ENCODE results near the gene DLX1.

DLX1 gene

DNA sequence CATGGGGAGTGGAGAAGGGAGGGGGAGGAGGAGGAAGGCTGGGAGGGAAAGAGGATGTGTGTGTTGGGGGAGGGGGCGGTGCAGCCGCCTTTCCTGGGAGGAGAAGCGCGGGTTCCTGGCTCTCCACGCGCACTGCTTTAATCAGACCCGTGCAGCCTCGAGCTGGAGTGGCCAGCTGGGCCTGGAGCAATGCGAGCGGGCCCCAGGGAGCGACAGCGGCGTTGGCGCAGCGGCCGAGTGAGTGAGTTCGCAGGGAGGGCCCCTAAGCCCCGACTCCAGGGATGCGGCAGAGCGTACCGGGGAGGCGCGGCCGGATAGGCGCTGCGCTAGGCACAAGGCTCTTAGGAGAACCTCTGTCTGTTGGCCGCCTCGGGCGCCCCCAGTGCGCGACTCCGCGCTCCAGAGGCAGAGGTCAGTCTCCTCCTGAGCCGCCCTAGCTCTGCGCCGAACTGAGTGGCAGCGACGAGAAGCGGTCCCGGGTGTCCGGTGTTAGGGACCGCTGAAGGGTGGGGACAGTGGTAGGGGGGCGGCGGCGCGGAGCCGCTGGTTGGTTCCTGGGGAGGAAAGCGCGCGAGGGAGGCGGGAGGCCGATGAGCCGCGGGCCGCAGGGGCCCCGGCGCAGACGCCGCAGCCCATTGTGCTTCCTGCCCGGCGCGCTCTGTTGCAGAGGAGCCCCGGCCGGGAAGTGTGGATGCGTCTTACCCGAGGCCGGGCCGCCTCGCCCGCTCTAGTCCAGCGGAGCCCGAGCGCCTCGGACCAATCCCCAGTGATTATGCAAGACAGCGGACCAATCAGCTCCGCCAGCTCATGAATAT, 455 bp upstream of the DLX1 start:
- POLR2A ChIA-PET (ENCODE audit: low non-redundant PET), result interaction anchor here (0.6 to 1.7 kb wide), 3 partner anchors 12 to 57 kb away, joined by 3 to 6 read pairs (median 3); no protein-coding TSS in a partner anchor
- CTCF ChIA-PET, result interaction anchor here (0.6 kb wide), 1 partner anchor 8 kb away, joined by 3 read pairs; no protein-coding TSS in a partner anchor
- peak overlapping the region; percentile 95 for H3K27ac ChIP-seq
- peak; percentile 93 for DNase-seq (ENCODE audit: low spot score)
- no peak for TF ChIP-seq CTCF (conservative IDR thresholded peaks at IDR 0.05; ENCODE audit: low read depth)

GRCh38 chr2:172086241-172087206, 1.2 kb downstream of the DLX1 start:
- DNase-seq (ENCODE audit: low spot score), result no peak
- peak; percentile 37 for TF ChIP-seq CTCF (conservative IDR thresholded peaks at IDR 0.05; ENCODE audit: low read depth)
- CTCF ChIA-PET, result interaction anchor here (0.7 kb wide), 1 partner anchor 15 kb away, joined by 3 read pairs; no protein-coding TSS in a partner anchor
- peak overlapping the region; percentile 95 for H3K27ac ChIP-seq
- POLR2A ChIA-PET (ENCODE audit: low non-redundant PET), result no interaction called here

DNA sequence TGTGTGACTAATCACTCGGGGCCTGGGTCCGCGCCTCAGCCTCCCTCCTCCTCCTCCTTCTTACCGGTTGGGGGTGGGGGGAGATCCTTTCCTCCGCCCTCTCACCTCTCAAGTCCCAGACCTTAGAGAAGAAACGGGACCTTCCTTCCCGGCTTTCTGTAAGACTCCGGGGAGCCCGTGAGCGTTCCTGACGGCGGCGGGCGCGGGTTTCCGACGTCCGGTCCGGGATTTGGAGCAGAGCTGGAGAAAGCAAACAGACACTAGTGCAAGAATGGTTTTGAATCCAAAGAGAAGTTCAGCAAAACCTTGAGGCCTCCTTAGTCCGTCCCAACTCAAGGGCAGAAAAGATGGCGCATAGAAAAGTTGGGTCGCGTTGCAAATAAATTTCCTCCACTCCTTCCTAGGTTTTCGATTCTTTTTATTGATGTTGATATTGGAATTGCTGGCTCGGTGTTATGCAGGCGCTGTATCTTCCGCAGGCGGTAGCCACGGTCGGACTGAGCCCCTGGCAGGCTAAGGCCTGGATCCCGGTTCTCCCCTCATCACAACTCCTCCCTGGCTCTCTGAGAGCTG, 2.0 kb downstream of the DLX1 start:
- no peak for DNase-seq (ENCODE audit: low spot score)
- ChIA-PET POLR2A (ENCODE audit: low non-redundant PET) (no interaction called here), CTCF (interaction anchor here (0.7 kb wide), 1 partner anchor 14 kb away, joined by 3 read pairs; no protein-coding TSS in a partner anchor)
- no peak for TF ChIP-seq CTCF (conservative IDR thresholded peaks at IDR 0.05; ENCODE audit: low read depth)
- peak overlapping the region; percentile 95 for H3K27ac ChIP-seq

- H3K27ac ChIP-seq, result peak overlapping the region; percentile 29; the same call in 1 of the 2 replicates
- CTCF ChIA-PET, result interaction anchor here (0.6 to 0.7 kb wide), 2 partner anchors 392 to 1793 kb away, joined by 3 read pairs; no protein-coding TSS in a partner anchor
- no peak for DNase-seq (ENCODE audit: low spot score)
- no peak for TF ChIP-seq CTCF (conservative IDR thresholded peaks at IDR 0.05; ENCODE audit: low read depth)
- POLR2A ChIA-PET (ENCODE audit: low non-redundant PET), result no interaction called here
Measured at GRCh38 chr2:172087780-172088244, 2.5 kb downstream of the DLX1 start.

GRCh38 chr2:172088245-172089004, 3.1 kb downstream of the DLX1 start:
- POLR2A ChIA-PET (ENCODE audit: low non-redundant PET), result no interaction called here
- TF ChIP-seq CTCF (conservative IDR thresholded peaks at IDR 0.05; ENCODE audit: low read depth), result no peak
- peak overlapping the region; percentile 29 for H3K27ac ChIP-seq
- CTCF ChIA-PET, result interaction anchor here (0.6 to 0.7 kb wide), 3 partner anchors 198 to 1793 kb away, joined by 3 read pairs; no protein-coding TSS in a partner anchor
- DNase-seq (ENCODE audit: low spot score), result no peak

Measured in RWPE1 (cell line).